Fibroblast of the aortic adventitia (primary cell): ENCODE results near the gene TCF7L1. TPM values are rescaled to one million over a fixed set of nuclear protein-coding genes. Genes with fewer than 3 reads are reported as not detected.
"Not testable (repeated sequence)": the region's sequence is repeated elsewhere in the genome, so short reads cannot be mapped to it uniquely, and the experiment has no call there.

Source experiments
- DNase-seq: peaks from one replicate; pipeline ENCODE4 v3.0.0-alpha.2; 2010; ENCODE audit warnings: low read depth
- H3K4me3 ChIP-seq: 2 replicates; pipeline ENCODE4 v1.5.1; 2011; ENCODE audit warnings: low read depth, mild to moderate bottlenecking, control low read depth, low read length, moderate library complexity
- total RNA-seq: library from RNA; depleted of rRNA; stranded (reverse); fragments of >200 nt; gene quantifications from 2 replicates; pipeline ENCODE4 v1.2.3, GENCODE V29; 2012; ENCODE audit warnings: low replicate concordance
- TF ChIP-seq, protein P1 (sequence below): IDR thresholded peaks from 2 replicates; pipeline ENCODE4 v1.5.1; 2011; ENCODE audit warnings: mild to moderate bottlenecking, low read length, control low read depth, inconsistent platforms; ENCODE audit not compliant: insufficient read depth

TCF7L1 gene
- total RNA-seq, 1 donor = 3.7 TPM

DNA sequence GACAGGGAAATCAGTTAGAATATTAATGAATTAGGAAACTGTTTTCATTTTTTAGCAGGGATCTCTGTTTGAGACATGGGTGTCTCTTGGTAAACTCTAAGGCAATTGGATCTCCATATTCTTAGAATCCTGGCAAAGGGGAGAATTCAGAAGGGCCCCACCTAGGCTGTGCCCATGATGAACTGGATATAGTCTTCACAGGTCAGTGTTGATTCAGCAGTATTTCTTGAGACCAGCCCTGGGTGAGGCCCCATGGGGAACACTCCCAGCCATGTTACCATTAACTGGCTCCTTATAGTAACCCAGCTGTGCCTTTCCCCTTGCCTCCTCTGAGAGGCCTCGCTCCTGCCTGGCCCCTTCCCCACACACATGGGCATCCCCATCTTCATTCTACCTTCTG lies 76.7 kb downstream of the TCF7L1 start:
- H3K4me3 ChIP-seq = no peak overlapping the region
- TF ChIP-seq, protein P1, sequence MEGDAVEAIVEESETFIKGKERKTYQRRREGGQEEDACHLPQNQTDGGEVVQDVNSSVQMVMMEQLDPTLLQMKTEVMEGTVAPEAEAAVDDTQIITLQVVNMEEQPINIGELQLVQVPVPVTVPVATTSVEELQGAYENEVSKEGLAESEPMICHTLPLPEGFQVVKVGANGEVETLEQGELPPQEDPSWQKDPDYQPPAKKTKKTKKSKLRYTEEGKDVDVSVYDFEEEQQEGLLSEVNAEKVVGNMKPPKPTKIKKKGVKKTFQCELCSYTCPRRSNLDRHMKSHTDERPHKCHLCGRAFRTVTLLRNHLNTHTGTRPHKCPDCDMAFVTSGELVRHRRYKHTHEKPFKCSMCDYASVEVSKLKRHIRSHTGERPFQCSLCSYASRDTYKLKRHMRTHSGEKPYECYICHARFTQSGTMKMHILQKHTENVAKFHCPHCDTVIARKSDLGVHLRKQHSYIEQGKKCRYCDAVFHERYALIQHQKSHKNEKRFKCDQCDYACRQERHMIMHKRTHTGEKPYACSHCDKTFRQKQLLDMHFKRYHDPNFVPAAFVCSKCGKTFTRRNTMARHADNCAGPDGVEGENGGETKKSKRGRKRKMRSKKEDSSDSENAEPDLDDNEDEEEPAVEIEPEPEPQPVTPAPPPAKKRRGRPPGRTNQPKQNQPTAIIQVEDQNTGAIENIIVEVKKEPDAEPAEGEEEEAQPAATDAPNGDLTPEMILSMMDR = no peak
- DNase-seq = no peak

DNA sequence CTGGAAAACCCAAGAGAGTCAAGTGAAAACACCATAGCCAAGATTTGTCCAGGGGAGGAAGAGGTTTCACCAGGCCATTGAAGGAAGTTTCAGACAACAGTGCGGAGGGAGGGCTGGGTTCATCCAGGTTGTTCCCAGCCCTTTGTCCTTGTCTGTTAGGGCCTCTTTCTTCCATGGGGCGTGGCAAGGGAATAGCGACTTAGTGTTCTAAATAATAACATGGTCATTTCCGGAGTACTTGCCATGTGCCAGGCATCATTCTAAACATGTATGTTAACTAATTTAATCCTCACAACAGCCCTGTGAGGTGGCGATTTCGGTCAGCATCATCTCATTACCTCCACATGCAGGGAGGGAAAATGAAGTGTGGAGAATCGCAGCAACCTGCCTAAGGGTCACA lies 77.3 kb downstream of the TCF7L1 start:
- H3K4me3 ChIP-seq = no peak overlapping the region
- no peak for DNase-seq
- TF ChIP-seq, protein P1 = no peak

GRCh38 chr2:85211606-85212005 lies 78.4 kb downstream of the TCF7L1 start:
- DNase-seq, H3K4me3 ChIP-seq: not testable (repeated sequence)

DNA sequence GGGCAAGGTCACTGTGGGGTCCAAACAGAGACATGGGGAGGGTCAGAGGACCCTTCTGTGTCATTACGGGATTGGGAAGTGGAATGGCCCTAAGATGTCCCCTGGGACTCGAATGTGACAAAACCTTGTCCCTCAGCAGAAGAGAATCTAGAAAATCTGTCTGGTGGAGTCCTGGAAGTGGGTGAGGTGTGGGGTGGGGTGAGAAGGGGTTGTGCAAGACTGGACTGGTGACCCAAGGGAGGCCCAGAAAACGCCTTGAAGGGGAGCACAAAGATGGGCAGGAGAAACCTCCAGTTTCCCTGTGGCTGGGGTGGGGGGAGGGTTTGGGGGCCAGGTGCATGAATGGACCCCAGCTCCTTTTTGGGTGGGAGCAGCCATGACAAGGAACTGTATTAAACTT lies 79.6 kb downstream of the TCF7L1 start:
- no peak overlapping the region for H3K4me3 ChIP-seq
- no peak for DNase-seq
- TF ChIP-seq, protein P1 = no peak

- TF ChIP-seq, protein P1 = no peak
- DNase-seq = no peak
- no peak overlapping the region for H3K4me3 ChIP-seq
Observed at GRCh38 chr2:85213404-85213803, 80.2 kb downstream of the TCF7L1 start.

- H3K4me3 ChIP-seq = no peak overlapping the region
- no peak for DNase-seq
- TF ChIP-seq, protein P1 = no peak
Observed at GRCh38 chr2:85213901-85214512, 80.8 kb downstream of the TCF7L1 start.

GRCh38 chr2:85215081-85215447 lies 81.9 kb downstream of the TCF7L1 start:
- H3K4me3 ChIP-seq = no peak overlapping the region
- peak; percentile 8 for DNase-seq
- TF ChIP-seq, protein P1 = no peak
